Fibroblast of the conjunctiva (primary cell): ENCODE data around the gene METTL22.

ENCODE experiments used
- DNase-seq: peaks from one replicate; pipeline ENCODE4 v3.0.0-alpha.2; 2010; ENCODE audit warnings: low read depth

Gene METTL22

DNA sequence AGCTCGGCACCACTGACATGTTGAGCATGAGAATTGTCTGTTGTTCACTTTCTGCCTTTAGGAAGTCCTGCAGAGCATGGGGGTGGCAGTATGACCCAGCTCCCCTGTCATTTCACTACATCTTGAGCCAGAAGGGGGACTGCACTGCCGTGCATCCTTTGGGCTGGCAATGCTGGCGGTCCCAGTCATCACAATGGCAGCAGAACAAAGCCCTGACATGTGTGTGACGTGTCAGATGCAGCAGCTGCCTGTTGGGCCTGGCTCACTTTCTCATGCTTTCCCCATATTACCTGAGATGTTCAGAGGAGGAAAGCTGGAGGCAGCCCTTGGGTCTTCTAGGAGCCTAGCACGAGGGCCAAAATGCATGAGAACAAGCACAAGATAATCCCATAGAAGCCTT is 46.6 kb downstream of the METTL22 start:
- DNase-seq = no peak

- DNase-seq = no peak
Measured at GRCh38 chr16:8669481-8669880, 48.0 kb downstream of the METTL22 start.

- no peak for DNase-seq
Measured at GRCh38 chr16:8670014-8670560, 48.6 kb downstream of the METTL22 start.

DNA sequence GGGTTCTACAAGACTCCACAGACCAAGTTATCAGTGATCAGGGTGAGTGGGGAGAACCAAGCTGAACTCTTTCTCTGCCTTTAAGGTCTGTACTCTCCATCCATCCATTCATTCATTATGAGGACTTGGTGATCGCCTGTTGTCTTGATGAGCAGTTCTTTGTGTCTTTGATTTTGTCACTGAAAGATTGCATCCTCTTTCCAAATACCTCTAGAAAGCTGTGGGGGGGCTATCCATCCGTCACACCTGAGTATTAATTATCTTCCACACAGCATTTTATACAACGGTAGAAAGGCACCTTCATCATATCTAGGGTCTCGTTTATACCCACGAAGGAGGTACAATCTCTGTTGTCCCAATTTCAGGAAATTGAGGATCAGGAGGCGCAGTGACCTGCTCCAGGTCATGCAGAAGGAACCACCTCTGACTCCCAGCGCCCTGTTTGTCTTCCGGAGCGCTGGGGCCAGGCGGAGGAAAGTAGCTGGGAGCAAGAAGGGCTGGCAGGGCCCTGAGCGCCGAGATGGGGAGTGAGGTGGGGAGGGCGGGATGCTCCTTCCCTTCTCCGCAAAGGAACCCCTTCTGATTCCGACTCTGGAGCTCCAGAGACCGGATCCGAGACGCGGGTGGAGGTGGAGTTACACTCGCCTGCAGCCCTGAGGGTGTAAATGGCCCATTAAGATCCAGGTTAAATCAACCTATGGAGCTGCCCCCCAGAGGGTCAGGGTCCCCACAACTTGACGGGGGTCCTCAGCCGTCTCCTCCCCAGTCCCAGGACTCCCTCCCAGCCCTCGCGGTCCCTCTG is 52.3 kb downstream of the METTL22 start:
- no peak for DNase-seq

DNA sequence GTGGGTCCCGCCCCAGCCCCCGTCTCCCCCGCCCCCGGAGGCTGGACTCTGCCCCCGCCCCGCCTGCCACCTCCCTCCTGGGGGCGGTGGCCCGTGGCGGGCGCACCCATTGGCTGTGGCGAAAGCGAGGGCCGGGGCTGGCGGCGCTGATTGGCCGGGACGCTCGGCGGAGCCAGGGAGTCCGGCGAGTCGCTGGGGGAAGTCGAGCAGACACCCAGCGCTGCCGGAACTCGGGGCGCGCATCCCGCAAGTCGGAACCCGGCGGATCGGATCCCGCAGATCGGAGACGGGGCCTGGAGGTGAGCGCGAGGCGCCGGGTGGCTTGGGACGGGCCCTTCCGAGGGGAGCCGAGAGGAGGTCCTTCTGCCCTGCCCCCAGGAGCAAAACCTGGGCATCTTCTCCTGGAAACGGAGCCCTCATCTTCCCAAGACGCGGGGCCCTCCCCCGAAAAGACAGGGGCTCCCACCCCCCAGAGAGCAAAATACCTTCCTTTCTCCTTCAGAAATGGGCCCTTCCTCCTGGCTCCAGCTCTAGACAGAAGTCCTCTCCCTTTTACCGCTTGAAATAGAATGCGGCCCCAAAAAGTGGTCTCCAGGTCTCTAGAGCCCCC is 53.0 kb downstream of the METTL22 start, which contains the start of gene ABAT:
Gene ABAT, plus strand, starts transcription at position 205 of the 610 bp plus-strand sequence. CDS start 61,123 bp downstream, outside the sequence.
- DNase-seq = peak; percentile 20

DNA sequence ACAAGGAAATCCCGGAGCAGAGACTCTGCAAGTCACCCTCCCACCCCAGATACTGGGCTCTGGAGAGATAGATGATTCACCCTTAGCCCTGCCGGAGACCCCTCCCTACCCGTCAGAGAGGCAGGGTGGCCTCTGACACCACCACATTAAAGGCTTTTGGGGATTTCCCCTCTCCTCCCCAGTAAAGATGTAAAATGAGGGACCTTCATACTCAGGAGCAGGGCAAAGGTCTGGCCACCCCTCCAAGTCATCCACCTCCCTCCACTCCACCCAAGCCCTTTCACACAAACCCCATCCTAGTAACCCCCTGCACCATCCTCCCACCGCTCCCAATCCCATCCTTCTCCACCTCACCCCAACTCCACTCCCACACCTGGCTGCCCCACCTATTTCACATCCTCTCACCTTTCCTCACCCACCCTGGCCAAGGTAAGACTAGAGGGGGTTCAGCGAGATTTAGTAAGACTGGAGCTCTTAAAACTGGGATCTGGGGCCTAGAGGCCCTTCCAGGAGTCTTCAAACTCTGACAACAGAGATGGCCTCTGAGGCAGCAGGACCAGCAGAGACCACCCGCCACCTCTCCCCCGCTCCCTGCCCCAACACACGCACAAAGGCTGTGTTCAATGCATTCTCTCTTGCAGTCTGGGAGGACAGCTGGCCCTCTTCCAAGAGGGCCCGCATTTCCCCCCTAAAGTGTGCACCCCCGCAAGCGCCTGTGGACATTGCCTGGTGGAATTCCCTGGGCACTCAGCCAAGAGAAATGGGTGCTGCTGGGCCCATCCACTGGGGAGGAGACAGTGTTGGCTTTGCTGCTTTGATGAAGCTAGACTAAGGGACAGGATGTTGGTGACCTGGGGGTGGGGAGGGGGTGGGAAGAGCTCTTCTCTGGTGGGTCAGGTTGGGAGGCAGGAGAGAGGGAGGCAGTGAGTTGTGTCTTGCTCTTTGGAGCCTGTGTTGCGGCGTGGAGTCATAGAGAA is 54.0 kb downstream of the METTL22 start:
- DNase-seq = no peak

DNA sequence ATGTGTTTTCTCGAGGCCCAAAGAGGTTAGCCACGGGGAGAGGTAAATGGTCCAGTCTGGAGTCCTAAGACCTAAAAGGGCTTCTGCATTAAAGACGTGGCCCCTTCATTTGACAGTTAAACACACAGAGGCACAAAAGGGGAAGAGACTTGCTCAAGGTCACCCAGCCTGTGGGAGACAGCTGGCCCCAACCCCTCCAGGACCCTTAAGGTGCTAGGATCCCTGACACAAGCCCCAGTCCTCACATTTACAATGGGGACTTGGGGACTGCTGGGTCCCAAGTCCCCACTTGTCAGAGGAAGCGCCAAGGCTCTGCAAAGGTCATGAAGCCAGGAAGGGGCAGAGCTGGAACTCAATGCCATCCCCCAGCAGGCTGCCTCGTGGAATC is 54.7 kb downstream of the METTL22 start:
- DNase-seq = no peak

DNA sequence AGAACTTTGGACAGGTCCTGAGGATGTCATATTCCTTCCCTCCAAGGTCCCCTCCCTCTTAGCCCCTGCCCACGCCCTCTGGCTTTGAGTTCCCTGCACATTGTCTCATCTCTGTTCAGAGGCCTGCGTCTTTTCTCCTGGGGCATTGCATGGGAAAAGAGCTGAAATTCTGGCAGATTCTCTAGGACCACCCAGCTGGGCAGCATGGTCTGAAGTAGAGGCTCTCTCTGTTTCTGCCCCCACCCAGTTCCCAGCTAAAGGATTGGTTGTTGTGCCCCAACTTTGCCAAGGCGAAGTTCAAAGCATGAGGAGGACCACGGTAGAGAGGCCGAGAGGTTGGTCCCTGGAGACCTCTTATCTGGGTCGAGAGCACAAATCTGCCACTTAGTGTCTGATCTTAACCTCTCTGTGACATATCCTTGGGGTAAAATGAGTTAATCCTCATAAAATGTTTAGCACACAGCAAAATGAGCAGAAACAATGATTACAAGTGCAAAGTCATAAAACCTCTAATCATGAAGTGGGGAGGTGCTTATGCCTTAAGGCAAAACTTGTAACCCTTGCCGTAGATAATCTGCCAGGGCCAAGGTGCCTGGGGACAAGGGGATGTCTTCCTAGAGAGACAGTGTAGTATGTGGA is 55.4 kb downstream of the METTL22 start:
- DNase-seq = no peak

GRCh38 chr16:8677481-8677880 is 56.0 kb downstream of the METTL22 start:
- no peak for DNase-seq

- no peak for DNase-seq
Measured at GRCh38 chr16:8678068-8678927, 56.8 kb downstream of the METTL22 start.

DNA sequence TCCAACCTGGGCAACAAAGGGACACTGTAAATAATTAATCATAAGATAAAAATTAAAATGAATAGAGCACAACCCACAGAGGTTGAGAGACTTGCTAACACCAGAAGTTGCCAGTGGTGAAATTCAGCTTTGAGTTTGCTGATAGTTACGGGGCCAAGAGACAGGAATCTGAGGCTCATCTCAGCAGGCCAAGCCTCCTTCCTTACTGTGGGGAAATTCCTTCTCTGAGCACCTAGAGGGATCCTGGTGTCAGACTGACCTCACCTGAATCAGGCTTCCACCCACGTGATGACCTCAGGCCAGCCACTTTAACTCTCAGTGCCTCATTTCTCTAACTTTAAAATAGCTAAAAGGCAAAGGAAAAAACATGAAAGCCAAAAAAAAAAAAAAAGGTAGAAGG is 57.7 kb downstream of the METTL22 start:
- DNase-seq = no peak

GRCh38 chr16:8682551-8683259 is 61.2 kb downstream of the METTL22 start:
- no peak for DNase-seq

GRCh38 chr16:8683640-8684039 is 62.1 kb downstream of the METTL22 start:
- DNase-seq = no peak

DNA sequence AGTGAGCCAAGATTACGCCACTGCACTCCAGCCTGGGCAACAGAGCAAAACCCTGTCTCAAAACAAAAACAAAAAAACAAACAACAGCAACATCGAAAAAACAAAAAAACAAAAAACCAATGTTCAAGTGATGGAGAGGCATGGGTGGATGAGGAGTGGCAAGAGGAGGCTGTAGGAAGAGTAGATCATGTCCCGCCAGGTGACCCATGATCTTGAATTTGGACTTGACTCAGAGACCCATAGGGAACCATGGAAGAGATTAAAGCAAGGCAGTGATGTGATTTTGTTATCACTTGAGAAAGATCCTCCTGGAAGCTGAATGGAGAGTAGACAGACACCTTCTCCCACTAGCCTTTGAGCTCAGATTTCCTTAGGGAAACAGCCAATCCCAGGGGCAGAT is 64.1 kb downstream of the METTL22 start:
- DNase-seq = no peak

GRCh38 chr16:8686031-8686621 is 64.6 kb downstream of the METTL22 start:
- DNase-seq = no peak

GRCh38 chr16:8686879-8687278 is 65.4 kb downstream of the METTL22 start:
- no peak for DNase-seq

- no peak for DNase-seq
Measured at GRCh38 chr16:8689686-8690085, 68.2 kb downstream of the METTL22 start.

DNA sequence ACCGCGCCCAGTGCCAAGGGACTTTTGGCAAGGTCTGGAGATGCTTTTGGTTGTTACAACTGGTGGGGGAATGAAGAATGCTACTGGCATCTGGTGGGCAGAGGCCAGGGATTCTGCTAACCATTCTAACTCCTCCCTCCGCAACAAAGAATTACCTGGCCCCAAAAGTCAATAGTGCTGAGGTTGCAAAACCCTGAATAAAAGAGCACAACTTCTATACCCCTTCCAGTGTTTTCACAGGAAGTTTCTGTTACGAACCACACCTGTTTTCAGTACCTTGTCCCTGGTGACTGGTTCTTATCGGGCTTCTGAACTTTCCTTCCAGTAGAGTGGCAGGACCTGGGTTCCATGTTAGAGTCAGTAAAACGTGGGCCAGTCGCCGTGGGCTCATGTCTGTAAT is 70.2 kb downstream of the METTL22 start:
- DNase-seq = no peak
